Measurements from ENCODE around the gene ARL15.

ARL15 gene

GRCh38 chr5:54243483-54244080, 66.8 kb downstream of the ARL15 start:
- DNase-seq (ENCODE audit: low spot score) = peak; percentile 24

- DNase-seq (ENCODE audit: low spot score) = no peak
Observed at GRCh38 chr5:54242297-54242696, 68.1 kb downstream of the ARL15 start.

- peak; percentile 29 for DNase-seq (ENCODE audit: low spot score)
Observed at GRCh38 chr5:54234304-54234933, 76.0 kb downstream of the ARL15 start.

- no peak for DNase-seq (ENCODE audit: low spot score)
Observed at GRCh38 chr5:54230936-54231685, 79.3 kb downstream of the ARL15 start.

- DNase-seq (ENCODE audit: low spot score) = peak; percentile 32
Observed at GRCh38 chr5:54229041-54229780, 81.2 kb downstream of the ARL15 start.

- no peak for DNase-seq (ENCODE audit: low spot score)
Observed at GRCh38 chr5:54227759-54228158, 82.6 kb downstream of the ARL15 start.

- no peak for DNase-seq (ENCODE audit: low spot score)
Observed at GRCh38 chr5:54227109-54227508, 83.3 kb downstream of the ARL15 start.

GRCh38 chr5:54226215-54226614, 84.2 kb downstream of the ARL15 start:
- no peak for DNase-seq (ENCODE audit: low spot score)

GRCh38 chr5:54224103-54224826, 86.1 kb downstream of the ARL15 start:
- DNase-seq (ENCODE audit: low spot score) = no peak

- DNase-seq (ENCODE audit: low spot score) = no peak
Observed at GRCh38 chr5:54222336-54222735, 88.0 kb downstream of the ARL15 start.

- DNase-seq (ENCODE audit: low spot score) = no peak
Observed at GRCh38 chr5:54221135-54221534, 89.2 kb downstream of the ARL15 start.

- DNase-seq (ENCODE audit: low spot score) = no peak
Observed at GRCh38 chr5:54220230-54221040, 89.9 kb downstream of the ARL15 start.

GRCh38 chr5:54217826-54218503, 92.4 kb downstream of the ARL15 start:
- DNase-seq (ENCODE audit: low spot score) = peak; percentile 55

- DNase-seq (ENCODE audit: low spot score) = no peak
Observed at GRCh38 chr5:54215233-54215736, 95.1 kb downstream of the ARL15 start.

- no peak for DNase-seq (ENCODE audit: low spot score)
Observed at GRCh38 chr5:54214722-54215121, 95.7 kb downstream of the ARL15 start.

- no peak for DNase-seq (ENCODE audit: low spot score)
Observed at GRCh38 chr5:54212331-54212730, 98.0 kb downstream of the ARL15 start.

GRCh38 chr5:54211912-54212311, 98.5 kb downstream of the ARL15 start:
- DNase-seq (ENCODE audit: low spot score) = no peak

- no peak for DNase-seq (ENCODE audit: low spot score)
Observed at GRCh38 chr5:54207566-54207965, 102.8 kb downstream of the ARL15 start.

GRCh38 chr5:54206580-54207229, 103.7 kb downstream of the ARL15 start:
- no peak for DNase-seq (ENCODE audit: low spot score)

GRCh38 chr5:54205918-54206317, 104.5 kb downstream of the ARL15 start:
- no peak for DNase-seq (ENCODE audit: low spot score)
